COR-L47 (cell line): ENCODE results near the gene LRP1B.
"Not testable (repeated sequence)": the region's sequence is repeated elsewhere in the genome, so short reads cannot be mapped to it uniquely, and the experiment has no call there.

ENCODE experiments used
- DNase-seq: peaks from one replicate; lab custom pipeline; 2025; lab: John Stamatoyannopoulos, UW

Gene LRP1B

DNA sequence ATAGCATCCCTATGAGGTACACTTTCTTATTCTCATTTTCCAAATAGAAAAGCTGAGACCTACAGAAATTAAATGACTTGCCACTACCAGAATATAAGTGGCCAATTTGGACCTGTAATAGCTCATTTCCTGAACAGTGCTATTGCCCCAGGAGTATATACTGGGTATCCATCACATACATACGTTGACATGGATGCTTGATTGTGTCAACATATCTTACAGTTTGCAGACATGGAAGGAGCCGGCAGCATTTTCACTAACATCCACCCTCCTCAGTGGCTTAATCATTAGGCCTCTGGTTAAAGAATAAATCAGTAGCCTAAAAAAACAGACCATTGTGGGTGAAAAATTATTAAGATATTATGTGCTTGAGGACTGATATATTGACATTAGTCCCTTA lies 829.3 kb downstream of the LRP1B start:
- no peak for DNase-seq

DNA sequence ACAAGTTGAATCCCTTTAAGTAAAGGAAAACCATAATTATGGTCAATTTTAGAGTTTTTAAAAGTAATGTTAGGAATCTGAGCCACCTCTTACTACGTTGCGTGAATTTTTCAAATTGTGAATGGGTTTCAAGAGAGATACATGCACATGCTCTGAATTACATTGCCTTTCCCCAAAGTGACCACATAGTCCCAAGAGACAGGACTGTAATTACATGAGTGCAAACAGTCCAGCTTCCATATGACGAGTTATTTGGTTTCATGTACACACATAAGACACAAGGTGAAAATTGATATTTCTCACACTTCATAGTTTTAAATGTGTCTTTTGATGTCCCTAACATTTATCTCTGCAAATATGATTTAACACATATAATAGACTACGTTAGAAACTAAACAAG lies 850.8 kb downstream of the LRP1B start:
- no peak for DNase-seq

DNA sequence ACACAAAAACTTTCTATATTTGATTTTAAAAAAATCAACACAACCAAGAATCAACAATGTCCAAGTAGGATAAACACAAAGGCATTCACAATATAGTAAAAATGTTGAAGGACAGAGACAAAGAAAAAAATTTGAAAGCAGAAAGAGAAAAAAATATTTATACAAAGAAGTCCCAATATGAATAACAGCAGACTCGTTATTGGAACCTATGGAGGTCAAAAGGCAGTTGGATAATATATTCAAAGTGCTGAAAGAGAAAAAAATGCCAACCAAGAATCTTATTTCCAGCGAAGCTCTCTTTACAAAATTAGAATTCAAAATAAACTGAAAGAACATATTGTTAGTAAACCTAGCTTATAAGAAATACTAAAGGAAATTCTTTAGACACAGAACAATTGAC lies 859.5 kb downstream of the LRP1B start:
- DNase-seq = no peak

DNA sequence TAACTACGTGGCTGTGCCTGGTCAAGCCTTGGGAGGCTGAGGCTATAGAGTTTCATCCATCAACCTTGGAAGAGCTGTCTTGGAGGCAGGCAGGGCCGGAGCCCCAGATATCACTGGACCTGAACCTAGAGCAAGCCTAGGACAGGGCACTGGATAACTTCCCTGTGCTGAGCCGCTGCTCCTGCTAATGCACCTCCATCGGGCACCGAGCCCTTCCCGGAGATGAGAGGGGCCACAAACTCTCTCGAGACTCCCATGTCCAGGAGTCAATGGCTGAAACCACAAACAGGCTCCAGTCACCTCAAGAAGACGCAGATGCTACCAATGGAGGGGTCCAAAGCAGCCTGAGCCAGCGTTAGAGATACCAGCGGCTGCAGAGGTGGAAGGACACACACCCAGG lies 866.0 kb downstream of the LRP1B start:
- DNase-seq = no peak

DNA sequence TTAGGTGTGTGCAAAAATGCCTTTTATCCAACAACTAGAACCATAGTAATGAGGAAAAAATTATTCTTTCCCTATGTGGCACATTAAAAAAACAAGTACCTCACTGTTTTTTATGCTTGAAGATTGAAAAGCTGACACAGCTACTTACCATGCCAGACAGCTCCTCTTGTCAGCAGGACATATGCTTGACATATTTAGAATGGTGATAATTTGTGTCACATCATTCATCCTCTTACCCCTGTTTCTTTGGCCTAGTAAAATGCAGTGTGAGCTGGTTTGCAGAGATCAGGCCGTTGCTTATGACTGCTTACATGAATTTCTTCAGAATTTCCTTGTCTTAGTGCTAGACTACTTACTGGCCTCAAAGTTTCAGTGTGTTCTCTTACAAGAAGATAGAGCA lies 869.9 kb downstream of the LRP1B start:
- no peak for DNase-seq

DNA sequence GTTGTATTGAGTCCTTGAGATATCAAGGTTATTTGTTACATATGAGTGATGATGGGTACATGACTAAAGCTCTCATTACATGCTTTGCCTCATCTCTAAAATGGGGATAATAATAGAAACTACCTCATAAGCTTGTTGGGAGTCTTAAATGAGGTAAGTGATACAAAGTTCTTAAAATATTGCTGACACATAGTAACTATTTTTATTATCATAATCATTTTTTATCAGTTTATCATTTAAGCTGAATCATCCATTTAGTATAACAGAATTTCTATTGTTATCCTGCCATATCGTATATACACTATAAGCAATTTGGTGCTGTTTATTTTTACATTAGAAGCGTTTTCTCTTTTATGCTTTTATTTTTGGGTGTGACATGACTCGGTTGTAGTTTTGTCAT lies 871.1 kb downstream of the LRP1B start:
- no peak for DNase-seq

DNA sequence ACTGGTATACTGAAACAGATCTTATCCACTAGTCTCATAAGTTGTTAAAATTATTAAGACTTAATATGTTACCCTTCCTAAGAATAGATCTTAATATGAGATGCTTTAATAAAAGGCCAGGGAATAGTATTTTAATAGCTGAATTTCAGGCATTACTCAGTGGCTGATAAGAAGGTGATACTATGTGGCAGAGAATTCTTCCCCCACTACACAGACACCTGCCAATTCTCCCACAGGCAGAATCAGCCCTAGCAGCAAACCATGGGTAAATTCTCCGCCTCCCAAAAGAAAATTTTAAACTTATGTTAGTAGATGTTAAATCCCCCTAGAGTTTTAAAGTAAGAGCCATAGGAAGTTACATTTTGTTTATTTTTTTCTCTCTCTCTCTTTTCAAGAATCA lies 888.8 kb downstream of the LRP1B start:
- no peak for DNase-seq

DNA sequence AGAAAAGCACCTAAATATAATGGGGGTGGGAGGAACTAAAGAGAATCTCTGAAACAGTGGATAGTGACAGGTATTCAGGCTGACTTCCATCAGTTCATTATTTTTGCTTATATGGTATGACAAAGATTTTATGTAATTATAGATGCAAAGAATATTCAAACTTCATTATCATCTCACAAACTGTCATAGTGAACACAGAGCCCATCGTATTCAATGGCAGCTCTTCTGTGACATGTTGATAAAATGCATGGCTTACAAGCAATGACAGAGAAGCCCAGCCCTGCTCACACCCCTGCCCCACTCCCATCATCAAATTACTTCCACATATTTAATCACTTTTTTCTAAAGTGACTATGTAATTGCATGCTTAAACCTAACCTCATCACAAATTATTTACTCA lies 904.3 kb downstream of the LRP1B start:
- no peak for DNase-seq

DNA sequence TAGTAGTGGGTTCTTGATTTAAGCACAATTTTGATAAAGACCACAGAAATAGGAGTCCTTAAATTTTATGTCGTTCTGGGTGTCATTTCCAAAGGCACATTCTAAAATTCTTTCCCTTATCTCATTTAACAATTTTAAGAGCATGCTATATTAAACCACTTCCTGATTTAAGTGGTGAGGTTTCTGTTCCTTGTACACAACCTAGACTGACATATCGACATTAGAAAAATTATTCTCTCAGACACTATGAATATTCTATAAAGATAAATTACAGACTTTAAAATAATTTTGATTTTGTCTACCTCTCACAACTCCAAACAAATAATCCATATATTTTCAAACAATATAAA lies 923.8 kb downstream of the LRP1B start:
- DNase-seq = no peak

DNA sequence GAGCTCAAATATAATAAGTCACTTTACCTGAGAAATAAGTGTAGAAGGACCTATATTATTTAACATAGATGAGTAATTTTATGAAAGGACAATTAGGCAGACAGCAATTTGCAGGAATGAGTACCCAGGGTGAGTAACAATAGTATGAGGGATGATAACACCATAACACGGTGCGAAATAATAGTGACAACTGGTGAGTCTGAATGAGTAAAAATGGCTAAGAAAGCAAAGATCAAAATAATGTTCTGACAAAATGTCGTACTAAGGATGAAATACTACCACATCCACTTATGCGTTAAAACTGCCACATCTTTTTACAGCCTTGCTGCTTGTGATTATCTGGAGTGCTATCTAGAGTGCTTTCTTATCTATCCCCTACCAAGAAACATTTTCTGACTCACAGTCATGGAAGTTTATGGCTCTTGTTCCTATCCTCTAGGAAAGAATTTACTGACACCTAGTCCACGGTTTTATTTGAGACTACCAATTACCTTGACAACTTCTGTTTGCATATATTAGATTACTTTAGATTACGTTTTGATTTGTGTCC lies 929.7 kb downstream of the LRP1B start:
- no peak for DNase-seq

DNA sequence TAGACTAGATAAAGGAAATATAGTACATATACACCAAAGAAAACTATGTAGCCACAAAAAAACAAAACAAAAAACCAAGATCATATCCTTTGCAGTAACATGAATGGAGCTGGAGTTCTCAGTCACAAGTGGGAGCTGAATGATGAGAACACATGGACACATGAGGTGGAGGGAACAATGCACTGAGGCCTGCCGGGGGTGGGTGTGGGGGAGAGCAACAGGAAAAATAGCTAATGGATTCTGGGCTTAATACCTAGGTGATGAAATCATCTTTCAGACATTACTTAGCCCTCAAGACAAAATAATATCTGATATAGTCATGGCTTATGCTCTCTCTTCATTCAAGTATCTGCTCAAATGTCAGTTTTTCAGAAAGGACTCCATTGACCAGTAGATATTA lies 930.6 kb downstream of the LRP1B start:
- no peak for DNase-seq

DNA sequence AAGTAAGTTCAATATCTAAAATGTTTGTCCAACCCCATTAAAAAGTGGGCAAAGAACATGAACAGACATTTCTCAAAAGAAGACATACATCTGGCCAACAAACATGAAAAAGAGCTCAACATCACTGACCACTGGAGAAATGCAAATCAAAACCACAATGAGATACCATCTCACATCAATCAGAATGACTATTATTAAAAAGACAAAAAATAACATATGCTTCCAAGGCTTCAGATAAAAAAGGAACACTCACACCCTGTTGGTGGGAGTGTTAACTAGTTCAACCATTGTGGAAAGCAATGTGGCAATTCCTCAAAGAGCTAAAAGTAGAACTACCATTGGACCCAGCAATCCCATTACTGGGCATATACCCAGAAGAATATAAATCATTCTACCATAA lies 931.1 kb downstream of the LRP1B start:
- DNase-seq = no peak

DNA sequence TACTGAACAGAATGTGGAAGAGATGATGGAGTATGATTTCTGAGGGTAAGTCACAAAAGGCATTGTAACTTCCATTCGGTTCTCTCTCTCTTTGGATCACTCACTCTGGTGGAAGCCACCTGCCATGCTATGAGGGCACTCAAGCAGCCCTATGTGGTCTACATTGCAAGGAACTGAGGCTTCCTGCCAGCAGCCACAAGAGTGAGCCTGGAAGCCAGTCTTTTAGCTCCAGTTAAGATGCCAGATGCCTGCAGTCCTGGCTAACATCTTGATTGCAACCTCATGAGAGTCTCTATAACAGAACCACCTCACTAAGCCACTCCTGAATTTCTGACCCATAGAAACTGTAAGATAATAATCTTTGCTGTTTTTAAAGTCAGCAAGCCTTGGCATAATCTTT lies 935.7 kb downstream of the LRP1B start:
- DNase-seq = no peak

DNA sequence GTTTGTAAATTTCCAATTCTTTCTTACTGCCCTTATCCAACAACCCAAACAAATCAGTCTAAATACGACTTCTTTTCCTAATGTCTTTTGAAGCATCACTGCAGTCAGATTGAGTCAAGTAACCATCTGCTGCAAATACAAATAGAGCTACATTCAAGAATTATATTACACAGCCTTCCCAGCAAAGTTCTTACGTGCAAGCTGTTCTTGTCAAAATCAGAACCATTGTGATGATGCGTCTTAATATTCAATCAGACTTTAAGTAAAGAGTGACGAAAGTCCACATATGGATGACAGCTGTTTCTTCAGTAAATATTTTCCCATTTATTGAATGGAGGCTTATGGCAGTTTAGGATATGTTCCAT lies 943.8 kb downstream of the LRP1B start:
- DNase-seq = no peak

DNA sequence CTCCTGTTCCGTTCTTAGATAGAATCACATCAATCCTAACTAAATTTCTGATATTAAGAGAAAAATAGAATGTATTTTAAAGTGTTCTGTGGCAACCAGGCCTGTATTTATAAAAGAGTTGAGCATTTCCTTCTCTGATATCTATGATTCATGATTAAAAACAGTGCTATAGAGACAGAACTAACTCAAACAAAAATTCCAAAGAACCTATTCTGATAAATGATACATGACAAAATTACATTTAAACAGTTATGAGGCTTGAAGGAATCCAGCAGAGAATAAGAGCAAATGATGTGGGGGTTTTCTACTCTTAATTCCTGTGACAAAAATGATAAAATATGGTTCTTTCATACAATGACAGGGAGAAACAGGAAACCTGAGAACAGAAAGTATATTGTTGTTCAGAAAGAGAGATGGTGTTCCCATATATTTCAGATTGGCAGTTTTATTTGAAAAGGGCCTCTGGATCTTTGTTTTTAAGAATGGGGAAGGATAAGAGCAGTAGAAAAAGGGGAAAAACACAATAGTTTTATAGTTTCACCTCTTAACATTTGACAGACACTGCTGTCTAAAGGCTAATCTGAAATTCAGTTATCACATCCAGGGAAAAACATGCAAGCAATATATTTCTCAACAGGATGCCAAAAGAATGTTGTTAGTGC lies 944.3 kb downstream of the LRP1B start:
- DNase-seq = no peak

DNA sequence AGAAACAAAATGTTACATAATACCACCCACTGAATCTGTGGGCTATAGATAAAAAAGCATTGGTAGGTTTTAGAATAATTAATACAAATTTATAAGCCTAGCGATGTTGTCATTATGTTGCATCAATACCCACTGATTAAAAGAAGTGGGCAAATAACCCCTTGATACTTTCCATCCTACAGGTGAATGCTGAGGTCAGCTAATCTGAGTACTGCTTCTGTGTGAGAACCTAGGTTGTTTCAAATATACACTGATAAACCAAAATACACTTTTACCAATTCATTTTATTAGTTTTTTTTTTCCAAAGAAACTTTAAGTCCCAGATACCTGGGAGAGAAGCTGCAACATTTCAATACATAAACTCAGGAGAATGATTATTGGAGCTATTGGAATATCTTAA lies 948.6 kb downstream of the LRP1B start:
- DNase-seq = no peak

DNA sequence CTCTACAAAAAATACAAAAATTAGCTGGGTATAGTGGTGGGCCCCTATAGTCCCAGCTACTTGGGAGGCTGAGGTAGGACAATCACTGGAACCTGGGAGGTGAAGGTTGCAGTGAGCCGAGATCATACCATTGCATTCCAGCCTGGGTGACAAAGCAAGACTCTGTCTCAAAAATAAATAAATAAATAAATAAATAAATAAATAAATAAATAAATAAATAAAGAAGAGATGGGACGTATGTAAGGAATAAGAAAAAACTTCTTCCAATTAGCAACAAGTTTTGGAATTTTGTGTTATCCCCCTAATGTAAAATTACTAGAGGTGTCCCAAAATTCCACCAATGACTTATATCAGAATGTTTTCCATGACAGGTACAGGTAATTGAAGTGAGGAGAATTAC lies 961.7 kb downstream of the LRP1B start:
- not testable (repeated sequence) for DNase-seq

DNA sequence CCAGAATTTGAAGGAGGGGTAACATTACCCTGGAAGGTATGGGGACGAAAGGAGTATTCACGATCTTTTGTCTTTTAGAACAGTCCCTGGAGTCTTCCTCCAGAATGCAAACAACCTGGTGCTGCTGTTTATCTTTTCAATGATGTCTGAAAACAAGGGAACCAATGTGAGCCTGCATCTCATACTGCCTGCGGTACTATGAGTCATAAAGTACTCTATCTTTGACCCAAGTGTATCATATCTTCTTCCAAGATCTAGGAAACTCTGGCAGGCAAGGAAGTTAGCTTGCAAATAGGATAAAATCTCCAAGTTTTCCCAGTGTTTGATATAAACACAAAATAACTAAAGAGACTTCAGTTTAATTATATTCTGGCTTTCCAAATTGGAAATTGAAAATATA lies 968.5 kb downstream of the LRP1B start:
- DNase-seq = no peak

DNA sequence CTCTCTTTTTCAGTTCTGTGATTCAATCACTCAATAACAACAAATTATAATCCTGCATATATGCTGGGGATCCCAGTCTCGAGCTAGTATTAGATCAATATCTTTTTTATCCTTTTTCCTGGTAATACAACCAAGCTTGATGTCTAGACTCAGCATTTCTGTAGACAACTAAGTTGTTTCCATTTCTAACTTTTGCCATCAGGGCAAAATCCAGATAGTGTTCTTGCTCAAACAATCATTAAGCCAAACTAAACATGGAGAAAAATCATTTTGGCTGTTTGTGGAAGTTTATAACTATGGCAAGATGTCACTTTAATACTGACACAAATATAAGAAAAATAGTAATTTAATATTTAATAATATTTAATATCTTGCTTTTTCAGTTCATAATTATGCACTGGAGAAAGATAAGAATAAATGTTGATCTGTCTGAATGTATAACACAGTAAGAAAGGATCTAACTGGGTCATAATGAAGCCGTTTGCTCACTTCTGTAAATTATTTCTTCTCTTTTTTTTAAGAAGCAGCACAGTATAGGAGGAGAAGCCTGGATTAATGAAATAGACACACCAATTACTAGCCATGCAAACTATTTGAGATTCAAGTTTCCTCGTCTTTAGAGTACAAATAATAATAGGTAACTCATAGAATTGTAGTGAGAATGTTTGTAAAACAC lies 979.1 kb downstream of the LRP1B start:
- no peak for DNase-seq

DNA sequence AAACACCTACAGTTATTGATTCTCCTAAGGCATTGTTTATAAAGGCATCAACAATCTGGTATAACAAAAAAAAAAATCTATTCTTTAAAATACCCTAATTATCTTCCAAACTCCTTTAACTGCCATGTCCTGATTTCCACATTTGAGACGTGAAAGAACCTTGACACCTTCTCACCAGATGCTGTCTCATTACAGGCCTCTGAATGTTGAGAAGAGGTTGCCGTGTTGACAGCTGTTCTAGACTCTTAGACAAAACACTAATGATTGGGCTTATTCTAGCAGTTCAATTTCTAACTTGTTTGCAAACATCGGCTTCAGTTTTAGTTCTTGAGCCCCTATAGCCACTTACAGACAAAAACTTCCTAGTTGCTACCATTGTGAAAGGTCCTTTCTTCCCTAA lies 988.8 kb downstream of the LRP1B start:
- no peak for DNase-seq

DNA sequence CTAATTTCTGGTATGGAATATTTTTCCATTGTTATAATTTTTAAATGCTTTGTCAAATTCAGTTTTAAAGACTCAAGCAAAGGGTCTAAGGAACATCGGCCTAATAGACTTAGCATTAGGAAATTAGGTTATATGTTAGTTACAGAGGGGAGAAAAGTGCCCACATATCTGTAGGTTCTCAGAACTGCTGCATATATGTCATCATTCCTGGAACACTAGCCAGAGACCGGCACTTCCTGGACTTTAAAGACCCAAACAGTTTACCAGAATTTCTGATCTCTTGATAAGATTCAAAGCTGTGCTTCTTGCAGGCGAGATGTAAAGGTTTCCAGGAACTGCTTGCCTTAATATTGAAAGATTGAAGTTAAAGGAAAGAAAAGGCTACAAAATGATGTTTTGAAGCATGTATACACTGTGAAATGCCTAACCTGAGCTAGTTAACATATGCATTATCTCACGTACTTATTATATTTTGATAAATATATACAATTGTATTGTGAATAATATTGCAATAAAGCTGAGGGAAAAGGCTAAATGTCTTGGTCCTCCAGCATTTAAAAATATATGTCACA lies 993.6 kb downstream of the LRP1B start:
- DNase-seq = no peak

DNA sequence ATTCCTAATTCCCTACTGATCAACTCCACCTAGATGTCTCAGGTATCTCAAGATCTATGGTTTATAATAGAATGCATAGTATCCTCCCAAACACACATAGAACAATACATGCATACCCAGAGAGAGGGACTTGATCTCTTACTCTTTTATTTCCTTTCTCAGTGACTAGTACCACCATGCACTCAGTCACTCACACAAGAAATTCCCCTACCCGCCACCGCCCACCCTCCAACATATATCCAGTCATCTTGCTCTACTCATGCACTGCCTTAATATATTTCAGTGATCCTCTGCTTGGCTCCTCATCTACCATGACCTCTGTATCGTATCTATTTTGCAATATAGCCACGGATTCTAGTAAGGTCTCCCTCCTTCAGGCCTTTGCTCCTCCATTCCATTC lies 996.9 kb downstream of the LRP1B start:
- no peak for DNase-seq

DNA sequence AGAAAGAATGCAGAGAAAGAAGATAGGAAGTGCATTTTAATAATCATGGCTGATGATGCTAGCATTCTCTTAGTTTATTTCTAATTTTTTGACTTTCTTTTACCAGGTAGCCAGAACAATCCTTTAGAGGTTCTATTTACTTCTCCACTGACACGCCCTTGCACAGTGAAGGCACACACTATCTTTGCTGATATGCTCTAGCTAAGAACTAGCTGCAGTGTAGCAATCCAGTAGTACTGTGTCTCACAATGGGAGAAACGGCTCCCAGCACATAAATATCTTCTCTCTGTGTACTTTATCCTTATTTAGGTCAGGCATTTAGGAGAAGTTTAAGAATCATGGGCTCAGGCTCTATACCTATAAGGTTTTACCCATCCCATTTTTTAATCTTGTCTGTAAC lies 1005.4 kb downstream of the LRP1B start:
- DNase-seq = no peak

DNA sequence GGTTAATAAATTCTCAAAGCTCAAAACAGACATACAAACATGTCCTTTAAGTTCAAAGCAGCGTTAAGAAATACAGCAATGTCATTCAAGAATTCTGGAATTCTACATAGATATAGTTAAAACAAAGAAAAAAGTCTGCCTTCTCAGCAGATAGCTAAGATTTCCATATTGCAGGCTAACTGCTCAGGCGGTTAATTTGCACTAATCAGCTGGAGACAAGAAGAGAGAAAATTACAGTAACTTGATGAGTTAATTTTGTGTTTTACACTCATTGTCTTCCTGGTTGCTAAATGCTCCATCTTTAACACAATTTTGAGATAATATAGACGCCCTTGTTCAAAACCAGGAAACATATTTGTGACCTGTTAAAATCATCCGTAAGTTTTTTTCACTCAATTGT lies 1012.0 kb downstream of the LRP1B start:
- DNase-seq = no peak
